NCI-H510A (cell line): ENCODE data around the gene ECM2.

Experiments
- DNase-seq: peaks from one replicate; lab custom pipeline; 2025; lab: John Stamatoyannopoulos, UW

Gene ECM2

DNA sequence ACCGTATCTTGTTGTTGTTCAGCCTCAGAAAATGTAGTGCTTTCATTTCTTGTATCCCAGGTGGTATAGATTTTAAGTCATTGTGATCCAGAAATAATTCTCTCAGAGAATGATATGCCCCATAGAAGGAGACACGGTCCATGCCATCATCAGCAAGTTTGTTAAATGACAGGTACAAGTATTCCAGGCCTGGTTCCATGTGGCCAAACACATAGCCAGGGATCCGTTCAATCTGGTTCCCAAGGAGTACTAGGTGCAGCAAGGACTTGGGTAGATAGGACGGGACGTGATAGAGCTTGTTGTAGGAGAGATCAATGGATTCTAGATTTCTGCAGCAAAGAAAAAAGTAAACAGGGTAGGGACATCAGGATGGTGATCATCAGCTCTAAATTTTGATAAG lies 35.1 kb downstream of the ECM2 start:
- DNase-seq, result no peak

DNA sequence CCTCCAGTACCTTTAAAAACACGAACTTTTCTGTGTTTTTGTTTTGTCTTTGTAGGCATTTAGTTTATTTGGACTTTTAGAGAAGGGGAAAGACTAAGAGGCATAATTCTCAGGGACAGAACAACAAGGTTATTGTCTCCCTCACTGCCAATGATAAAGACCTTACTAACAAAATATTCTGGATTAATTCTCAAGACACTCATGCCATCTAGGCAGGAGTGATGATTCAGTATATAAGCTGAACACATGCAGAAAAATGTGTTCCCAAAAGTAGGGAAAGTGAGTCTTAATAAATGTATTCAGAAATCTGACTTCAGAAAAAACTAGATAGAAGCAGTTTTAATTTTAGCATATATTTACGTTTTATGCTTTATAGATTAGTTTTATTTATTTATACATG lies 36.1 kb downstream of the ECM2 start:
- no peak for DNase-seq

DNA sequence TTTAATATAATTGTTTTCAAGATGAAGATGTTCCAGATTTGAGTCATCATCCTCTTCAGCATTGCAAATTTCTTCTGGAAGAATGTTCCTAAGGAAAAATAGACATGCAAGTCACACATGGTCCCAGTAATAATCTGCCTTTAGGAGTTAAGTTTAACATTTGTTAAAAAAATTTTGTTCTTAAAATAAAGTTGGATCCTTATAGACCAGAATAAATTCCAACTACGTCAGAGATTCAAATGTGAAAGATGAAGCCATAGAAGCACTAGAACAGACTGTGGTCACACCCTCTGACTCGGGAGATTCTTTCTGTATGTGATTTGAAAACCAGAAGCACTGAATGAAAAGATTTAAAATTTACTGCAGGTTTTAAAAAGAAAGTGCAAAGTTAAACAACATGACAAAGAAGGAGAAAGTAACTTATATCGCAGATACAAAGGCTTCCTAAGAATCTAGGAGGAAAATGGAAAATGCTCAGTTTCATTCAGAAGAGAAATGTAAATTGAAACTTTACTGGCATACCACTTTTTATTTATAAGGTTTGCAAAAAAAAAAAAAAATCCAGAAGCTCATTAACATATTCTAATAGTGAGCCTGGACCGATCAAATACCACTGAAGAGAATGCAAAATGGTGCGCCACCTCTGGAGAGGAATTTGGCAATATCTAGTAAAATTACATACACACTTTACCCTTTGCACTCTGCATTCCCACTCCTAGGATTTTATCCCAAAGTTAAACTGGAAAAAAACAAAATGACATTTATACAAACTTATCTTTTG lies 39.2 kb downstream of the ECM2 start:
- no peak for DNase-seq

DNA sequence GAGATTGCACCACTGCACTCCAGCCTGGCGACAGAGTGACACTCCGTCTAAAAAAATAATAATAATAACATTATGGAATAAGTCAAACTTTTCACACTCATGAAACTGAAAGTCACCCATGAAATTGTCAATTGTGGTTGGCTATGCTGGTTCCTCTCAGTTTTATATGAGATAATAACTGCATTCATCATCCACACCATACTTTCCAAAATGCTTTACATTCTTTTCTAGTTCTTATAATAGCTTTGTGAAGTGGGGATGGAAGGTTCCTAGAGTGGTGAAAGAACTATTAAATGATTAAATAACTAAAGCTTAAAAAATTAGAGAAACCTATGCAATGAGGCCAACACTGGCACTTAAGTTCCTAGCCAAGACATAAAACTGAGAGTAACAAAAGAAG lies 40.9 kb downstream of the ECM2 start:
- DNase-seq, result no peak

DNA sequence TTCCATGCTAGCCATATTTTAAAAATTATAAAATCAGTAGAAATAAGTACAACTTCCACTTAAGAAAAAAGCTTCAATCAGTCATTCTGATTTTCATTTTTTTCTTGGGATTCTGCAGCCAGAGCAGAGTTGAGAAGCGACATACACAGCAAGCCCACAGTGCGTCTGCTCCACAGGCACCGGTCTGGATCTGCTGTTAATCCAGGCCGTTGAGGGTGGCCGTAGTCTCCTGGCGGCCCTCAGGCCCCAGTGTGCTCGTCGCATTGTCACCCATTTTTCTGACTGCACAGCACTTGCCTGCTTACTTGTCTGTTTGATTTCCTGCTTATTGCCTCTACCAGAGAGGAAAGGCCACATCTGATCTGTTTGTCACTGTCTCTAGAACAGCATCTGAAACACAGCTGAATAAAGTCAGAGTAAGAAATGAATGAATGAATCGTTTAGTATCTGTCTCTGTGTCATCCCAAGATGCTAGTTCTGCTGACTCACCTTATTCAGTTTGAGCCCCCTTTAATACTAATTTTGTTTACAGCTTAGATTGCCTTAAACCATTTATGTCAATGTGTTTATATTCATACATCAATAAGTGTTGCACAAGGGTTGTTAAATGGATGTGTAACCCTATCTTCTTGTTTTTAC lies 41.9 kb downstream of the ECM2 start:
- no peak for DNase-seq

DNA sequence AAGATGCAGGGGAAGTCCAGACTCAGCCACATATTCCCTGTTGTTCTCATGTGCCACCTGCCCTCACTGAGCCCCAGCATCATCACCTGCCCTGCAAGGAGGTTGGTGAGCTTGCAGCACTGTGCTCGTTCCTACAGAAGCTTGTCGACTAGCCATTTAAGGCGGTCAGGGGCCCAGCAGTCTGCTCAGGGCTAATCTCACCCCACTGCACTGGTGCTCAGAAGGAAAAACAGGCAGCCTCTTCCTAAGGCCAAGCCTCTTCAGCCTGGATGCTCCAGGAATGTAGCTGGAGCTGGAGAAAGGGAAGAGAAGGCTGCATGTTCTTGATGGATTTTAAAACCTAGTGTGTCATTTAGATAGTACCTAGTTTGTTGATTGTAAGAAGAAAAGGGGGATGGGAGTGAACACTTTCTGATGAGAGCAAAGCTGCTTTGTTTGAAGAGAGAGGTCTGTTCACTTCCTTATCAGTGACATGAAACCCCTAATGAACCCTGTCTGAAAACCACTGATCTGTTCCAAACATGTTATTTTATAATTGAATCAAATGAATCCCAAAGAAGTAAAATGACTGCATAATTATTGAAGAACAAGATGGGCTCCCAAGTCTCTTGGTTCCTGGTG lies 42.9 kb downstream of the ECM2 start:
- no peak for DNase-seq

DNA sequence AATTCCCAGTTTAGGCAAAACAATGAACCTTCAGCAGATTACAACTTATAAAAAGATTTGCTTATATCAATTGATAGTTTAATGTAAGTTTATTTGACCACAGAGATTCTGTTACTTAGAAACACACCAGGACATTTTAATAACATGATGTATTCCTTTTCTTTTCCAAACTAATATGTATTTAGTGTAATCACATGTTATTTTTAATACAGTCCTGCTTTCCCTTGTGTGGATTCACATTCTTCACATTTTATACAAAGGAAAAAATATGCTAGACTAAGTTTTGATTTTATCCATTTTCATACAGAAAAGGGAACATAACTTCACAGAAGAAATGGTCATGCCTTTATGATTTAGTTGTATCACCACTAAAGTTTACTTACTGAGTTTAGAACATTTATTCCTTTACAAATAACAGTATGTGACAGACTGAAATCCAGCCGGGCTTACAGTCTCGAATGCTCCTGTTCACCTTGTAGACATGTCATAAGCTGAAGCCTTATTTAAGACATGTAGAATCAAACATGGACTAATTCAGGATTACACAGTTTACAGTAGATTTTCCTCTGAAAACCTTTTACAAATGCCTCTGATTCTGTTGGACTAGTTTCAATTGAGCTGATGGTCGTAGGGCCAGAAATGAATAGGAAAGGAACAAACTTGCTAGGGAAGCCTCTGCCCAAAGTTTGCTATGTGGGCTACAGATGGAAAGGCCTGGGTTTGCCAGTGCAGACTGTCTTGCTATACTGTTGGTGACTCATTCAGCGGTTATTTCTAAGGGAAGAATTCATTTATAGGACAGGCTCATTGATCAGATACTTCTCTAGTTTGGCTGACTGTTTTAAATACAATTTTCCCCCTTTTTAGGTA lies 46.9 kb downstream of the ECM2 start:
- DNase-seq, result no peak

DNA sequence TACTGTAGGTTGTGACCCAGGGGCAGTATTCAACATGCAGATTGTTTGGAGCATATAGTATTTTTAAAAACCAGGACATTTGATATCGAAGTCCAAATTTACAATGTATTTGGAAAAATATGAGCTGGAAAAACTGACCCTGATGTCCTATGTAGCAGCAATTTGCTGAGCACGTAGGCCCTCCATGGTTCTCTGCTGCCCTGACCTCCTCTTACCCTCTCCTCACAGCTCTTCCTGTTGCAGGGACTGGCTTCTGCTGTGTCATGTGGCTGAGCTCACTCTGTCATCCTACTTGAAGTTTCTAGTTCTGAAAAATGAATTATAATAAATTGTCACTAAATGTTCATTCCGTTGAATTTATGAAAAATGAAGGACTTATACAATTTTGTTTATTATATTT lies 49.4 kb downstream of the ECM2 start:
- no peak for DNase-seq

DNA sequence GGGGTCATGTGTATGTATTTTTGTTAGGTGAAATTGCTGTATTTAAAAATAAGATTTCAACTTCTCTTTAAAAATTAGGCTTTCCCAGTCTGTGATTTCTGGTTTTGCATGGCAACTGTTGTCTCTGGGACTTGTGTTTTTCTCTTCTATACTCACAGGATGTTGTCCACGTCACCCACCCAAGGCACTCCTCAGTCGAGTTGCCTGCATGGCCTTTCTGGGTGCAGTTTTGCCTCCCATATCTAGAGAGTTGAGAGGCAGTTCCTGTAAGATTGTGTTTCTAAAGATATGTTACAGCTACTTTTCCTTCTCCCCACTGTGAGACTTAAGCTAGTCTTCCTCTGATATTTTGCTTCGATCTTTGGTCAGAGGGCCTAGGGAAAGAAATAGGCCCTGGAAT lies 51.2 kb downstream of the ECM2 start:
- no peak for DNase-seq

DNA sequence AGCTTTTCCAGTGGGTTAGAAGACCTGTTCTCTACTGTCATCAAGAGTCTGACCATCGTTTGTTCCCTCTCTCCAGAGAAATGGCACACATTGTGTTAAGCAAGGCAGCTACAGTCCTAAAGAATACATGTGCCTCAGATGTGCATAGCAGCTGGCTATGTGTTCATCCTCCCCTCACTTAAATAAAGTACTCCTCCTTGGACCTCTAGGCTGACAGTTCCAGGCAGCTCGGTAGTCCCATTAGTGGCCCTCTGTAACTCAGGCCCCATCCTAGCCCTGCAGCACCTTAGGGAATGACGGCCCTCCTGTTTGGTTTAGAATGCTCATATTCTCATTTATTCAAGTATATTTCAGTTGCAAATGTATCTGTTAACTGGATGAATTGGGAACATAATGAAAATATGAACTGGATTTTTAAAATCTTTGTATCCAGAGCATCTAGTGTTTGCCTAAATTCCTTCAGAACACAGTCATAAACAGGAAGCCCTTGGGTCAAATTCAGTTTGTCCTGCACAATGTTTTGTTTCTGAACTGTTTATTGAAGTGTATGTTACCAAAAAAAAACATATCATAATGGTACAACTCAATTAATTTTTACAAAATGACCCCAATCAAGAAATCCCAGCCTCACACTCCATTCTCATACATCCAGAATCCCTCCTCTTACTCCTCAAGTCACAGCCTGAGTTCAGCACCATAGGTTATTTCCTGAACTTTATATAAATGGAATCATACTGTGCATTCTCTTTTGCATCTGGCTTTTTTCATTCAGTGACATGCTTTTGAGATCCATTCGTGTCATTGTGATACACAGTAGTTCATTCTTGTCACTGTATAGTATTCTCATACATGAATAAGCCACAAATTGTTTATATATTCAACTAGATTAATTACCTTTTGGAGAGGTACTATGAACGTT lies 51.9 kb downstream of the ECM2 start:
- DNase-seq, result no peak

DNA sequence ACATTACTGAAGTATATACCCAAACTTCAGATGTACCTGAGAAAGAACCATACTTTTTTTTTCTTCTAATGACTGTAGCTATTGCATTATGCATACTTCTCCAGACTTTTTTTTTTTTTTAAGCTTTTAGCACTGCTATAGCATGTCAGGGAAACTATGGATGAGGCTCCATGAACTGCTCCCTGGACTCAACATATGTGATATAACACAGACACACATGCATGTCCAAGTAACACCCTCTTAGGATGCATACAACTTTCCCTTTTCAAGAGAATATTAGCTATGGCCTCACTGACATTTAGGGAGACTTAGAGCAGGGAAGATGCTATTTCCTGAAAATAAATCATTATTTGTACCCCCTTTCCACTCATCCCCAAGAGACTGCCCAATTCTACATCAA lies 53.0 kb downstream of the ECM2 start:
- DNase-seq, result no peak

DNA sequence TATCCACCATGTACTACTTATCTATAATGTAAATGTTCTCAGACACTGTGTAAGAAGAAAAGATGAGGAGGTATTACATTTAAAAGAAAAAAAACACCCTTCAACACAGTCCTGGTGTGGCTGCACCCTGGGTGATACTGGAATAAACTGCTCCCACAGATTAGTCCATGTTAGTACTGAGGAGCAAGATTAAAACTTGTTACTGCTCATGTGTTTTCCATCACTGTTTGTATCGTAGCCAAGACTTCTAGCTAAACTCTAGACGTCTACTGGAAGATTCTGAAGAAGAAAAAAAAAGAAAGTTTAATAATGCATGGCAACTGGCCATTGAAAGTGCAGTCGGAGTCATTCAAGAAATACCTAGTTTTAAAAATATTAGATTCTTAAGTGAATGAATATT lies 53.5 kb downstream of the ECM2 start, which contains the start of gene ASPN:
ASPN (minus strand) TSS at position 178 of the 400 bp plus-strand sequence.
- no peak for DNase-seq

DNA sequence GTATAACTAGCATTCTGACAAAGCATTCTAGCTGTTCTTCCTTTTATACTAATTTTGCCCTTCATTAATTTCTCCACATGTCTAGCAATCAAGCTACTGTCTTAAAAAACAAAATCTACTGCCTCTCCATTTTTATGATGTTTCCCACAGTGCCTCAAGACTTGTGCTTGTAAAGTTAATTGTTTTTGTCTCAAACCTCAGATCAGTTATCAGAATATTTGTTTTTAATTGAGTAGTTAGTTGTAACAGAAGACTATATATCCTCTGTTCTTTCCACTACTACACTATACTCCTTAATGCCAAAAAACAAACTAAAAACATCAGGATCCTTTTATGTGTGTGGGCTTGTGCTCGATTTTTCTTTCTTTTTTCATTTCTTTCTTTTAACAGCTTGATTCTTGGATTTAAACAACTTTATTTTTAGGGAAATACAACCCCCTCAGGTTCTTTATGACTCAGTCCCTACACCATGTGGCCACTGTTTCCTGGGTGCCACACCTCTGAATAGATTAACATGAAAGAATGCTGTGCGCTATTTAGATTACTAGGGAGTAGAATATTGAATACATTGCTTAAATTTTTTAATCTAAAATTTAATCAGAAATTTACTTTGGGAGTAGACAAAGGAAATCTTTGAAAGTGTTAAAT lies 54.7 kb downstream of the ECM2 start:
- no peak for DNase-seq

DNA sequence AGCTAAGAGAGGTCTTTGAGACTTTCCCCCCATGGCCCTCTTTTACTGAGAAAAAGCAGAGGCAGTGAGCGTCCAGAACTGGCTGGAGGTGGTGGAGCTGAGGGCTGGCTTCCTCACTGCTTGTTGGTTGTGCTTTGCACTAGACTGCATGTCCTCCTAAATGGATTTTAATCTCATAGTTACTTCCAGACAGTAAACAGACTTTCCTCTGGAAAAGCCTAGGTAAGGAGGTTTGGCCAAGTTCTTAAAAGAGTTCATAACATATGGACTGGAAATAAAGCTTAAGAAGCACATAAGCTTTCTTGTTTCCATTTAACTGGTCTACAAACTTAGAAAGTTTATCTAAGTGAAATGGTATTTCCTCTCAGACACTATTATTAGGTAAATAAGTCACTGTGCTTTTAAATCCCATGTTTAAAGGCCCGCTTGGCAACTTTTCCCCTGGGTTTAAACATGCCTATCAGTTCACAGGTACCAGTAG lies 55.5 kb downstream of the ECM2 start:
- no peak for DNase-seq

DNA sequence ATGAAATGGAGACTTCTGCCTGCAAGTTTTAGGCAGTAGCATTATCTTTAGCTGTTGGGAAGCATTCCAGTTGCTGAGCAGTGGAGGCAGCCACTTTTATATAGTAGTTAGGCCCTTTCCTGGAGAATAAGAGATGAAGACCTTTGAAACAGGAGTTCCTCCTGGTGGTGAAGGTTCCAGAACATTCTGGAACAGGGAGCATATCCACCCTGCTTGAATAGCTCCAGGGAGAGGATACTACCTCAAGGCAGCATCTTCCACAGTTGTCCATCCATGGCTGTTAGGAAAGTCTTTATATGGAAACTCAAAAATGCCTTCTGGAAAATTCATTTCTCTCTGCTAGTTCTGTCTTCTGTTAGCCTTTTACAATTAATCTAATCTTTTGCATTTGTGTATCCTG lies 56.4 kb downstream of the ECM2 start:
- DNase-seq, result no peak

DNA sequence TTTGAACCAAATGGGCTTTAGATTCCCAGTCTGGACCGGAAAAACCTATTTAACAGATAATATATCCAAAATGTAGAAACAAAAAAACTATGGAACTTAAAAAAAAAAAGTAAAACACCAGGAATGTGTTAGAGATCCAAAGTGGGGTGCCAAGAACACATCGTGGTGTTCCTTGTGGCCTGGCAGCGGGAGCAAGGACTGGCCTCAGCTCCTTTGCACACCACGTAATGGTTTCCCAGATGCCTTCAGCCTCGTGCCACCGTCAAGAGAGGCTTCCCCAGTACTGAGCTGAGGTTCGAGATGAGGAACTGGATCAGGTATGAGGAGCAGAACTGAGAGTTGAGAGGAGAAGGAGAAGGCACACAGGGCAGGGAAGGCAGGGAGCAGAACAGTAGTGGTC lies 57.0 kb downstream of the ECM2 start:
- no peak for DNase-seq

DNA sequence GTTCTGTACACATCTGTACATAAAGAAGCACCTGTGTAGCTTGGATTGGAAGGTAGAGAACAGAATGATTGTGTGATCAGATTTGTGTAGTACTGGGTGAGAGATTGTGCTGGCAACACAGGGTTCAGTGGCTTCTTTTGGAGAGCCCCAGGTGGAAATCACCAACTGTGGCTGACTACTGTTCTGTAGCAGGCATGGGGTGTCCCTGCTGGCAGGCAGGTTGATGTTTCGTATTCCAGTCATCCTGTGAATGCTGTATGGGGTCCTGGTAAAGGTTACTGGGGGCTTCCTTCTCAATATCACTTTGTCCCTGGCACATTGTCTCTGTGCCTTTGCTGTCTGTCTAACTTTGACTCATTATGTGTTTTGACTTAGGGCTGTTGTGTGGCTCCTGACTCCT lies 58.8 kb downstream of the ECM2 start:
- no peak for DNase-seq

DNA sequence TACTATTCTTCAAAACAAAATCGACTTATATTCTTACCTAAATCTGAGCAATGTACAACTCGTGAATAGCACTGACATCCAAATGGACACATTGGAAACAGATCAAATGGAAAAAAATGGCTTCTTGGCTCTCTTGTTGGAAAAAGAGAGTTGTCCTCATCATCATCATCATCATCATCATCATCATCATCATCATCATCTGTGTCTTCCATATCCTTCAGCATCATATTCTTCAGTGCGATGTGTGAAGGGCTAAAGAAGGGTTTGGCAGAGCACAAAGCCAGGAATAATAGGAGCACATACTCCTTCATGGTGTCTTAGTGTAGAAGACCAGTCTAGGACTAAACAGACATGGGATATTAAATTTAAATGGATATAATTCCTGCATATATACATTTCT lies 61.2 kb downstream of the ECM2 start:
- no peak for DNase-seq

DNA sequence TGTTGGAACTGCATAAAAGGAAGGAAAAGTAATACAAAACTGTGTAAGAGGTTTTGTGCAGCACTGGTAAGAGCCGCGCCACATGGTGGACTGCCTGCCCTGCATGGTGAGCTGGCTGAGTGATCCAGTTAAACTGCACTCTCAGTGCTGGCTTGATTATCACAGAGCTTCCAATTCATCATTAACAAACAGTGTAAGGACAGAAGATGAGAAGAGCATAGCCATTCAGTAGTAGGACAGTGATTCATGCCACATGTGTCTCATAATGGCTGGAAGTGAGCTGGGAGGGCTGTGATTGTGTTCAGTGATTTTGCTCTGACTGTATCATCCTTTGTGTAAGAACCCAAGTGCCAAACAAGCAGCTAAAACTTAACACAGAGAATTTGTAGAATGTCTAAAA lies 67.6 kb downstream of the ECM2 start:
- no peak for DNase-seq

DNA sequence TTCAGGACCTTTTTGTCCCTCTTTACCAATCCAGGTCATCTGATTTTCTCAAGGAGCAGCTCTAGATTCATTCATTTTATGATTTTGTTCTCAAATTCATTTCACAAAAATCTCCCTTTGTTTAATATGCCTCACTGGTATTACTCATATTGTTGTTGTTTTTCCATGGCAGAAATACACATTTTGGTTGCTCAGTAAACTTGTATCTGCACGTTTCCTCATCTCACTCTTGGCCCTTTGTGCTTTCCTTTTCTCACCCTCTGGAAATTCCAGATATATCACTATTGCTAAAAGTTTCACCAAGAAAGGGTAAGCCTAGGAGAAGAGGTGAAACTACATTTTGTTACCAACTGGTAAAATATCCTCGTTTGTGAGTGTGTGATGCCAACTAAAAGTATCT lies 68.3 kb downstream of the ECM2 start:
- no peak for DNase-seq

DNA sequence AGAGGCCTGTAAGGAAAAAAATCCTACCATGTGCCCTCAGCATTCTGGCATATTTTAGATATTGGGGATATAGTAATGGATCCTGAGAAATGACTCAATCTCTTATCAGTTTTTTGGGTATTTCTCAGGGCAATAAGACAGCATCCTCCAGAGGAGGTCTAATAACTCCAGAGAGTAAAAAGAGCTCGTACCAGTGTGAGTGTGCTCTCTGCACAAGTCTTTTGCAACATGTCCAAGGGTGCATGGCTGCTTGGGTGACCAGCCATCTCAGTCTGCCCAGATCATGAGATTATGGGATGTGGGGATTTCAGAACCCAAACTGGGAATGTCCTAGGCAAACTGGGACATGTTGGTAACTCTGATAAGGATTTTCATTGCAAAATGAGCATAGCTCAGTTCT lies 68.7 kb downstream of the ECM2 start:
- no peak for DNase-seq
